H1 (cell line): ENCODE data around the gene NPHP4. TPM values are rescaled to one million over a fixed set of nuclear protein-coding genes. Genes with fewer than 3 reads are reported as not detected.

Experiments
- CTCF ChIA-PET: fragments of 300-600 bp; sonication (Branson Sonifier 250); formaldehyde crosslinking; loops from one replicate; lab custom pipeline; 2021; ENCODE audit not compliant: partially characterized antibody; lab: Charles Lee
- POLR2A ChIA-PET: fragments of 300-600 bp; sonication (Branson Sonifier 250); formaldehyde crosslinking; loops from one replicate; lab custom pipeline; 2021; ENCODE audit warnings: inconsistent platforms; ENCODE audit not compliant: partially characterized antibody; lab: Charles Lee
- DNase-seq, 2 experiments: peaks; one replicate each; pipeline versions ENCODE4 v3.0.0 to v3.0.0-alpha.2; 2010 to 2022; ENCODE audit warnings: low spot score in 2 of 2, low read depth in 1 of 2, mixed read lengths in 1 of 2
- FAIRE-seq: peaks from 2 replicates; lab custom pipeline; 2011; peaks lifted over from hg19 to GRCh38; lab: Jason Lieb, UNC
- H2AFZ ChIP-seq: 2 replicates; pipeline ENCODE4 v1.8.1; 2012; ENCODE audit warnings: low read length, inconsistent platforms
- H2AK5ac ChIP-seq: 2 replicates; pipeline ENCODE4 v1.6.1; 2013; ENCODE audit warnings: low read depth, low read length
- H2BK120ac ChIP-seq: replicated peaks from 2 replicates; pipeline ENCODE3; 2013; ENCODE audit warnings: low read depth, low read length, inconsistent platforms
- H2BK12ac ChIP-seq: 2 replicates; pipeline ENCODE4 v1.6.1; 2013; ENCODE audit warnings: low read depth, low read length
- H2BK15ac ChIP-seq: 2 replicates; pipeline ENCODE4 v1.6.1; 2013; ENCODE audit warnings: low read length
- H2BK20ac ChIP-seq: 2 replicates; pipeline ENCODE4 v1.6.1; 2013; ENCODE audit warnings: low read length
- H2BK5ac ChIP-seq: 2 replicates; pipeline ENCODE4 v1.6.1; 2013; ENCODE audit warnings: low read depth, low read length
- H3K14ac ChIP-seq: 2 replicates; pipeline ENCODE4 v1.6.1; 2013; ENCODE audit warnings: inconsistent platforms; ENCODE audit not compliant: insufficient read length
- H3K18ac ChIP-seq: 2 replicates; pipeline ENCODE4 v1.6.1; 2013; ENCODE audit warnings: low read length; ENCODE audit errors: extremely low read depth
- H3K23ac ChIP-seq: 2 replicates; pipeline ENCODE4 v1.6.1; 2013; ENCODE audit warnings: inconsistent platforms; ENCODE audit not compliant: insufficient read length
- H3K23me2 ChIP-seq: 2 replicates; pipeline ENCODE4 v1.6.1; 2013; ENCODE audit warnings: low read depth, low read length
- H3K27ac ChIP-seq: 2 replicates; pipeline ENCODE4 v1.6.1; 2011; ENCODE audit warnings: low read depth, low read length, inconsistent platforms
- H3K27me3 ChIP-seq, 4 experiments: replicated peaks in 1 of 4; 1 replicate in 1 of 4; 2 replicates in 3 of 4; pipeline versions ENCODE4 v1.6.1 to v1.8.1; 2011 to 2013; ENCODE audit warnings: low read length in 3 of 4, mild to moderate bottlenecking in 3 of 4, inconsistent platforms in 2 of 4, mixed read lengths in 2 of 4, moderate library complexity in 1 of 4; ENCODE audit not compliant: control insufficient read depth in 3 of 4, insufficient read depth in 3 of 4; ENCODE audit errors: extremely low read depth in 1 of 4
- H3K36me3 ChIP-seq, 4 experiments: 2 replicates each; pipeline versions ENCODE4 v1.6.1 to v1.8.1; 2011 to 2013; ENCODE audit warnings: mild to moderate bottlenecking in 4 of 4, low read length in 3 of 4, moderate library complexity in 2 of 4, control low read depth in 1 of 4, inconsistent platforms in 1 of 4; ENCODE audit not compliant: insufficient read depth in 4 of 4, control insufficient read depth in 2 of 4
- H3K4ac ChIP-seq: replicated peaks from 2 replicates; pipeline ENCODE3; 2013; ENCODE audit warnings: low read length, low read depth, mixed read lengths, inconsistent platforms; ENCODE audit not compliant: insufficient read length
- H3K4me1 ChIP-seq, 4 experiments: replicated peaks in 1 of 4; 1 replicate in 1 of 4; 2 replicates in 3 of 4; pipeline versions ENCODE4 v1.6.1 to v1.8.1; 2011 to 2013; ENCODE audit warnings: low read length in 3 of 4, inconsistent platforms in 2 of 4, mixed read lengths in 1 of 4; ENCODE audit not compliant: insufficient read depth in 4 of 4, control insufficient read depth in 3 of 4
- H3K4me2 ChIP-seq, 2 experiments: 2 replicates each; pipeline versions ENCODE4 v1.6.1 to v1.8.1; 2011 to 2013; ENCODE audit warnings: low read depth in 2 of 2, low read length in 2 of 2, control low read depth in 1 of 2, inconsistent platforms in 1 of 2, mild to moderate bottlenecking in 1 of 2; ENCODE audit not compliant: insufficient read depth in 1 of 2
- H3K4me3 ChIP-seq, 4 experiments: fragments of 200-600, 300-600 bp in 1 of 4; sonication (generic), shearing (Covaris generic), sonication (Bioruptor Twin) in 1 of 4; 2 replicates each; pipeline versions ENCODE4 v1.5.1 to v1.8.1; 2011 to 2016; ENCODE audit warnings: low read length in 4 of 4, low read depth in 3 of 4, control low read depth in 2 of 4, inconsistent platforms in 2 of 4, mild to moderate bottlenecking in 2 of 4, mixed read lengths in 1 of 4, moderate library complexity in 1 of 4; ENCODE audit not compliant: insufficient read depth in 2 of 4; ENCODE audit errors: extremely low read depth in 1 of 4
- H3K56ac ChIP-seq: replicated peaks from 2 replicates; pipeline ENCODE3; 2013; ENCODE audit warnings: low read depth, mild to moderate bottlenecking, mixed read lengths, low read length, inconsistent platforms; ENCODE audit not compliant: insufficient read length
- H3K79me1 ChIP-seq: 2 replicates; pipeline ENCODE4 v1.6.1; 2013; ENCODE audit warnings: low read depth, low read length, control low read depth
- H3K79me2 ChIP-seq, 2 experiments: 2 replicates each; pipeline versions ENCODE4 v1.6.1 to v1.8.1; 2012 to 2013; ENCODE audit warnings: low read length in 2 of 2, mild to moderate bottlenecking in 2 of 2, inconsistent platforms in 1 of 2; ENCODE audit not compliant: insufficient read depth in 2 of 2, control insufficient read depth in 1 of 2
- H3K9ac ChIP-seq, 4 experiments: replicated peaks in 1 of 4; 1 replicate in 1 of 4; 2 replicates in 3 of 4; pipeline versions ENCODE4 v1.6.1 to v1.8.1; 2011 to 2013; ENCODE audit warnings: low read depth in 3 of 4, low read length in 3 of 4, control low read depth in 2 of 4, mild to moderate bottlenecking in 2 of 4, moderate library complexity in 2 of 4, inconsistent platforms in 1 of 4; ENCODE audit errors: extremely low read depth in 1 of 4
- H3K9me3 ChIP-seq, 2 experiments: 2 replicates each; pipeline versions ENCODE4 v1.6.1 to v1.8.1; 2012 to 2013; ENCODE audit warnings: mild to moderate bottlenecking in 2 of 2, moderate library complexity in 2 of 2, control low read depth in 1 of 2, inconsistent platforms in 1 of 2, low read depth in 1 of 2, low read length in 1 of 2, mixed read lengths in 1 of 2; ENCODE audit not compliant: insufficient read depth in 2 of 2
- H4K20me1 ChIP-seq, 2 experiments: replicated peaks in 1 of 2; 2 replicates each; pipeline versions ENCODE3 to v1.8.1; 2011 to 2013; ENCODE audit warnings: inconsistent platforms in 2 of 2, low read length in 2 of 2, mild to moderate bottlenecking in 1 of 2; ENCODE audit not compliant: insufficient read depth in 2 of 2, control insufficient read depth in 1 of 2
- H4K5ac ChIP-seq: 2 replicates; pipeline ENCODE4 v1.6.1; 2013; ENCODE audit warnings: low read length, low read depth, mixed read lengths, inconsistent platforms; ENCODE audit not compliant: insufficient read length
- H4K8ac ChIP-seq: 2 replicates; pipeline ENCODE4 v1.8.0; 2013; ENCODE audit warnings: mild to moderate bottlenecking, moderate library complexity, low read length, inconsistent platforms; ENCODE audit not compliant: insufficient read depth; ENCODE audit errors: extremely low read depth
- H4K91ac ChIP-seq: replicated peaks from 2 replicates; pipeline ENCODE3; 2013; ENCODE audit warnings: low read length, mixed read lengths, inconsistent platforms; ENCODE audit not compliant: insufficient read length
- KDM4A ChIP-seq: IDR thresholded peaks from one replicate; pipeline ENCODE4 v1.7.1; 2012; ENCODE audit warnings: low read depth, mild to moderate bottlenecking, moderate library complexity, low read length, inconsistent platforms; ENCODE audit not compliant: severe bottlenecking
- WGBS, 2 experiments: shearing (Covaris generic) in 1 of 2; methylation state at CpG; one replicate each; pipeline versions ENCODE4 v1.1.6 to v1.1.7; 2013 to 2015; ENCODE audit warnings: low lambda C conversion rate in 2 of 2, mixed read lengths in 2 of 2, inconsistent platforms in 1 of 2, low coverage in 1 of 2, missing lambda C conversion rate in 1 of 2; ENCODE audit not compliant: insufficient replicate concordance in 2 of 2, insufficient coverage in 1 of 2, insufficient read length in 1 of 2; ENCODE audit errors: extremely low coverage in 1 of 2, missing lambda C conversion rate in 1 of 2; 5-methylcytosine and 5-hydroxymethylcytosine counted together
- polyA plus RNA-seq, 7 experiments: library from polyadenylated mRNA; depleted of rRNA in 3 of 7; stranded (reverse) in 5 of 7; unstranded in 2 of 7; fragments of >200 nt in 5 of 7; fragments of 200-250 nt in 2 of 7; gene quantifications; 1 replicate in 5 of 7; 2 replicates in 1 of 7; 4 replicates in 1 of 7; pipeline versions ENCODE4 v1.2.1 to v1.2.3, GENCODE V29; 2011 to 2013; ENCODE audit warnings: missing spikeins in 2 of 7, mixed read lengths in 2 of 7
- total RNA-seq: library from RNA; stranded (reverse); fragmentation: NEBNext Ultra II Directional; extraction: Animal tissue kit (Norgen Biotek cat#: 25700); gene quantifications from 2 replicates; pipeline ENCODE4 v1.2.1, GENCODE V29; 2021

Gene NPHP4
- total and polyA plus RNA-seq, 2 of the 8 experiments (the other 6 are each of a cell fraction or from before 2014, with no cell fraction given): 5.8 to 14.0 TPM

DNA sequence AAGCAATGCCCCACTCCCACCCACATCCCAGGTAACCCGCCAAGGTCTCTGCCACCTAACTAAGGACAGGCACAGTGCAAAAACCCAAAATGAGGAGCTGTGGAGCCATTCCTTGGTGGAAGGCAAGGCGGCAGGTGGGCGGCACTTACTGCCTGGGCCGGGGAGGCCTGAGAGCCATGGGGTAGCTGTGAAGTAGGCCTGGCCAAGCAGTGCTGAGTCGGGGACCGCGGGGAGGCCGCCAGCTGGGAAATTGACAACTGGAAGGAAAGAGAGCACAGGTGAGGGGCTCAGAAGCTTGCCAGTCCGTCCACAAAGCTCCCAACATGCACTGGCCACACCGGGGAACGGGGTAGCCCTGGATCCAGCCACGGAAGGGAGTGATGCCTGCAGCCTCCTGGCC is 85.3 kb downstream of the NPHP4 start:
- CTCF ChIA-PET: interaction anchor here (0.5 to 8.8 kb wide), 7 partner anchors 9 to 397 kb away, joined by 3 to 41 read pairs (median 3); no protein-coding TSS in a partner anchor
- no peak overlapping the region for H2BK12ac ChIP-seq

More for the DNA sequence above, 85.3 kb downstream of the NPHP4 start:
- Histone ChIP-seq H2BK15ac (no peak overlapping the region), H2AFZ (no peak overlapping the region), H3K4me3 (no peak overlapping the region)
- FAIRE-seq: no peak
- peak in 1 of 2 experiments; percentile 24 for DNase-seq
- no peak for TF ChIP-seq KDM4A
- TF ChIP-seq, all 59 proteins: peak for 0
- no peaks in the 10 kb centered on the region for H3K23me2 ChIP-seq
- no peak overlapping the region for H3K27ac ChIP-seq
- H3K56ac ChIP-seq: no peak overlapping the region
- POLR2A ChIA-PET: interaction anchor here (1.6 to 2.1 kb wide), 2 partner anchors 10 to 26 kb away, joined by 4 to 9 read pairs; no protein-coding TSS in a partner anchor
- no peaks in the 10 kb centered on the region for H3K79me2 ChIP-seq
- H3K36me3 ChIP-seq: no peaks in the 10 kb centered on the region; a peak in 2 of 8 replicates
- H3K27me3 ChIP-seq: no peaks in the 10 kb centered on the region
- peaks cover 0 to 4% (median 2%) of the 10 kb centered on the region in 4 experiments; a peak in 4 of 7 replicates for H3K4me1 ChIP-seq
- H2AK5ac ChIP-seq: no peak overlapping the region
- no peak overlapping the region; the same call in 1 of the 2 replicates for H3K18ac ChIP-seq
- no peak overlapping the region for H4K5ac ChIP-seq
- H2BK5ac ChIP-seq: no peak overlapping the region
- no peak overlapping the region for H3K14ac ChIP-seq
- H2BK20ac ChIP-seq: no peak overlapping the region
- H3K9me3 ChIP-seq: no peaks in the 10 kb centered on the region
- 90% methylated on average over 12 of the region's 12 CpGs; no CpG with 5 or more reads in 1 of the 2 experiments for WGBS, 2 experiments
- H4K91ac ChIP-seq: no peak overlapping the region
- no peak overlapping the region for H3K23ac ChIP-seq
- peaks cover 2 to 3% of the 10 kb centered on the region in 2 experiments for H4K20me1 ChIP-seq
- no peak overlapping the region for H3K4ac ChIP-seq
- no peak overlapping the region for H2BK120ac ChIP-seq
- no peak overlapping the region for H3K4me2 ChIP-seq
- H4K8ac ChIP-seq: no peak overlapping the region
- H3K79me1 ChIP-seq: no peaks in the 10 kb centered on the region; the same call in 1 of the 2 replicates
- H3K9ac ChIP-seq: no peak overlapping the region
